Measurements from ENCODE around the gene RHOJ.
"Not testable (repeated sequence)": the region's sequence is repeated elsewhere in the genome, so short reads cannot be mapped to it uniquely, and the experiment has no call there.

Gene RHOJ

GRCh38 chr14:63295231-63295685 is 91.0 kb downstream of the RHOJ start:
- in situ Hi-C loops (cut with MboI; ENCODE audit: low sequenced_read_pairs), result no loop called here

GRCh38 chr14:63296060-63296563 is 91.9 kb downstream of the RHOJ start:
- in situ Hi-C loops (cut with MboI; ENCODE audit: low sequenced_read_pairs), result no loop called here

- in situ Hi-C loops (cut with MboI; ENCODE audit: low sequenced_read_pairs), result no loop called here
Observed at GRCh38 chr14:63297372-63298063, 93.3 kb downstream of the RHOJ start.

- in situ Hi-C loops (cut with MboI; ENCODE audit: low sequenced_read_pairs), result no loop called here
Observed at GRCh38 chr14:63299351-63300110, 95.3 kb downstream of the RHOJ start.

- in situ Hi-C loops (cut with MboI; ENCODE audit: low sequenced_read_pairs), result no loop called here
Observed at GRCh38 chr14:63300854-63301253, 96.6 kb downstream of the RHOJ start.

GRCh38 chr14:63301891-63302534 is 97.8 kb downstream of the RHOJ start:
- in situ Hi-C loops (cut with MboI; ENCODE audit: low sequenced_read_pairs), result no loop called here

- in situ Hi-C loops (cut with MboI; ENCODE audit: low sequenced_read_pairs), result not testable (repeated sequence)
Observed at GRCh38 chr14:63304429-63304828, 100.2 kb downstream of the RHOJ start.

- in situ Hi-C loops (cut with MboI; ENCODE audit: low sequenced_read_pairs), result no loop called here
Observed at GRCh38 chr14:63308723-63309317, 104.6 kb downstream of the RHOJ start.

GRCh38 chr14:63318835-63319234 is 114.6 kb downstream of the RHOJ start, which contains the start of gene GPHB5:
Gene GPHB5, minus strand, starts transcription at chr14:63318935. Its CDS starts 1,086 bp downstream, at chr14:63317849.
- in situ Hi-C loops (cut with MboI; ENCODE audit: low sequenced_read_pairs), result no loop called here

- in situ Hi-C loops (cut with MboI; ENCODE audit: low sequenced_read_pairs), result no loop called here
Observed at GRCh38 chr14:63322472-63322871, 118.2 kb downstream of the RHOJ start.

GRCh38 chr14:63322897-63323573 is 118.8 kb downstream of the RHOJ start:
- in situ Hi-C loops (cut with MboI; ENCODE audit: low sequenced_read_pairs), result no loop called here

GRCh38 chr14:63326840-63327239 is 122.6 kb downstream of the RHOJ start:
- in situ Hi-C loops (cut with MboI; ENCODE audit: low sequenced_read_pairs), result no loop called here

GRCh38 chr14:63328787-63329737 is 124.8 kb downstream of the RHOJ start:
- in situ Hi-C loops (cut with MboI; ENCODE audit: low sequenced_read_pairs), result no loop called here

- in situ Hi-C loops (cut with MboI; ENCODE audit: low sequenced_read_pairs), result no loop called here
Observed at GRCh38 chr14:63342371-63342770, 138.1 kb downstream of the RHOJ start.

Data from HL-60/S4 (cell line).